DMS79 treated with DMSO at 0.1 percent for 48 hours (cell line): ENCODE results near the gene AMBRA1.
A peak's percentile ranks its signal among the peaks of the same experiment; 100 is the strongest.
"Not testable (repeated sequence)": the region's sequence is repeated elsewhere in the genome, so short reads cannot be mapped to it uniquely, and the experiment has no call there.

Experiments used
- DNase-seq: peaks from one replicate; lab custom pipeline; 2025; lab: John Stamatoyannopoulos, UW

The AMBRA1 gene

DNA sequence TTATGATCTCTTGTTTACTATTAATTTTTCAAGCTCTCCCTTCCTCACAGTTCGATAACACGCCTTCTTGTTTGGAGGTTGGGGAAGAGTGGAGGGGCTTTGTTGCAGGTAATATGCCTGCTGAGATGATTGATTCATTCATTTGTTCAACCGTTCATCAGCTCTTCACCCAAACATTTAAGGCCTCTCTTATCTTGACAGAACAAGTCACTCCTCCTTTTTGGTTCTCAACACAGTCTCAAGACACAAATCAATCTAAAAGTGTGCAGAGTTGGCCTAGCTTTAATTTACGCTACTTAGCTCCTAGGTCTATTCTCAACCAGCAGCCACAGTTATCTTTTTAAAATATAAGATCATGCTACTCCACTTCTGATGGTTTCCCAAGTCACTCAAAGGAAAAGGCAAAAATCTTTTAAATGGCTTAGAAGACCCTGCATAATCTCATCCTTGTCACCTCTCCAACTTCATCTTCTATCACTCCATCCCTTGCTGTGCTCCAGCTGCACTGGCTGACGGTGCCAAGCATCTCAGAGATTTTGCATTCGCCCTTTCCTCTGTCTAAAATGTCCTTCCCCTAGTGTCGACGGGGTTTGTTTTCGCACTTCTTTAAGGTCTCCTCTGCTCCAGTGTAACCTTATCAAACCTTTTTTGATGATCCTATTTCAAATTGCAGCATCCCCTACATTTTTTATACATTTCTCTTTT, 60.3 kb downstream of the AMBRA1 start:
- no peak for DNase-seq

DNA sequence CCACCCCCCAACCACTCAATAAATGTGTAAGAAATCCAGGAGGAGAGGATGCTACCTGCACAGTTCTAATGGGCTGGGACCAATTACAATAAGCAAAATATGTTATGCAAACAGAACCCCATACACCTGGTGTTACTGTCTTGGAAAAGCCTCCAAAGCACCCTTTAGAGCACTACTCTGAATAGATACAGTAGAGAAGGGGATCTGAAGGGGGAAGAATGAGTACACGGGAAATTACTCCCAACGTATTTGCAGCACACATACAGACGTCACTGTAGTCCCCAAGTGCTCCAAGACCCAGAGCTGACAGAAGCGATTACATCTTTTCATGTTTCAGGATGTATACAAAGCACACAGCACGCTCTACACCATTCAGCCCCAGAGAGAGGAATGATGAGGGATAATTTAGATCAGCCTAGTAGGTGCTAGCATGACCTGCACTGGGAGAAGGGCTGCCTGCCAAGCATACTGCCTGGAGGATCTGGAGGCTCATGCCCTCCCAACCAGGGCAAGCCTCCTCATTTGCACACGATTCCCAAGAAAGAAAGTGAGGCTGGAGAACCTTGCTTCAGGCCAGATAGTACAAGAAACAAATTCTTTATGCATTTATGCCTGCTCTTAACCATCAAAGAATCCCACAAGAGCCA, 63.8 kb downstream of the AMBRA1 start:
- DNase-seq = no peak

DNA sequence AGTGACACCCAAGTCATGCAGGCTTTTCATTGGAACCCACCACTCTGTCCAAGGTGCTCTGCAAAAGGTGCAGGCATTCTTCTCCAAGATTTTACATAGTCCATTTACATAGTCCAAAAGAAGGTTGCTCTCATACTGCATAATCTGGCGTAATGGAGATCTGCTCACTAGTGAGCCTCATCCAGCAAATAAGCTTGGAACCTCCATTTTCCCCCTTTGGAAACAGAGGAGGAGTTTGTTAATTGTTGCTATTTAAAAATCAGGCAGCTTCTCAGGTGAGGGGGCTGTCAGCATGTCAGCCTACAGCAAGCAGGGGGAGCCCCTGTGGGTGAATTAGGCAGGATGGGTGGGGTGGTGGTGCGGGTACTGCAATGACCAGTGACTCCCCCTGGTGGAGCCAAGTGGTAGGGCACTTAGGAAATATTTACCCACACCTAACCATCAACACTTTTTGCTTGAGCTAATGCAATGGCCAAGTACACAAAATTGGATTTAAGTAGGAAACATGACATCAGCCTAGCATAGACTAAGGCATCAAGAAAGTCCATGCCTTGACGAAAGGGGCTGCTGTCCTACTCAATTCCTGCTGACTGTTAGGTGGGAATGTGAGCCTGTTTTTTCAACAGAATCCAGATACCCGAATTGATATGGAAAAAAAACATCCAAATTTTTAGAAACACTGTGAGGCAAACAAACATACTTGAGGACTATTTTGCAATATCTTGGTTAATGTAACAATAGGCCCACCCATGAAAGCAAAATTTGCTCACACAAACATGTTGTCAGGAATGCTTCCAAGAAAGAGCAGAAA, 64.5 kb downstream of the AMBRA1 start:
- peak; percentile 46 for DNase-seq

DNA sequence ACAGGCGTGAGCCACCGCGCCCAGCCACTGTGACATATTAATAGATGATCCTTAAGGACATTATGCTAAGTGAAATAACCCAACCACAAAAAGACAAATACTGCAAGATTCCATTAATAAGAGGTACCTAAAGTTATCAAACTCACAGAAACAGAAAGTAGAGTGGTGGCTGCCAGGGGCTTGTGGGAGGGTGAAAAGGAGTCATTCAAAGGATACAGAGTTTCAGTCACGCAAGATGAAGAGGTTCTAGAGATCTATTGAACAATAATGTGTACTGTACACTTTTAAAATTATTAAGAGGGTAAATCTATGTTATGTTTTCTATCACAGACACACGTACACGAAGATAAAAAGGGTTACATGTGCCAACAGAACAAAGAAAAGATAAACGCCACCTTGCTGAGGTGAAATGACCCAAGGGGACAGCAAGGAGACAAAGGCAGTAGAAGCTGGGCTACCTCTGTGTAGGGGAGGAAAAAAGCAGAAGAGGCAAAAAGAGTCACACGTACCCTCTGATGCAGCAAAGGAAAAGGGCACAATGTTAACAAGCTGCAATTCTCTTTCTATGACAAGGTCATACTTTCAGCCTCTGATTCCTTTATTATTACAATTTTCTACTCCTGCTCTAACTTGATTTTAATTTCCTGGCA, 65.3 kb downstream of the AMBRA1 start:
- DNase-seq = peak; percentile 51

DNA sequence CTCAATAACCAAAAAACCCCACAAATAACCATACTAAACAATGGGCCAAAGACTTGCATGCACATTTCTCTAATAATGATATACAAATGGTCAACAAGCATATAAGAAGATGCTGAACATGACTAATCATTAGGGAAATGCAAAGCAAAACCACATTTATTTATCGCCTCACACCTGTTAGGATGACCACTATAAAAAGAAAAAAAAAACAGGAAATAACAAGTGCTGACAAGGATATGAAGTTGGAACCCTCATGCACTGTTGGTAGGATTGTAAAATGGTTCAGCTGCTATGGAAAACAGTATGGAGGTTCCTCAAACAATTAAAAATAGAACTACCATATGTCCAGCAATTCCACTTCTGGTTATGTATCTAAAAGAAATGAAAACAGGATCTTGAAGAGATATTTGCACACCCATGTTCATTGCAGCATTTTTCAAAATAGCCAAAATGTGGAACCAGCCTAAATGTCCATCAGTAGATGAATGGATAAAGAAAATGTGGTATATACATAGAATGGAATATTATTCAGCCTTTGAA, 66.2 kb downstream of the AMBRA1 start:
- DNase-seq = no peak

DNA sequence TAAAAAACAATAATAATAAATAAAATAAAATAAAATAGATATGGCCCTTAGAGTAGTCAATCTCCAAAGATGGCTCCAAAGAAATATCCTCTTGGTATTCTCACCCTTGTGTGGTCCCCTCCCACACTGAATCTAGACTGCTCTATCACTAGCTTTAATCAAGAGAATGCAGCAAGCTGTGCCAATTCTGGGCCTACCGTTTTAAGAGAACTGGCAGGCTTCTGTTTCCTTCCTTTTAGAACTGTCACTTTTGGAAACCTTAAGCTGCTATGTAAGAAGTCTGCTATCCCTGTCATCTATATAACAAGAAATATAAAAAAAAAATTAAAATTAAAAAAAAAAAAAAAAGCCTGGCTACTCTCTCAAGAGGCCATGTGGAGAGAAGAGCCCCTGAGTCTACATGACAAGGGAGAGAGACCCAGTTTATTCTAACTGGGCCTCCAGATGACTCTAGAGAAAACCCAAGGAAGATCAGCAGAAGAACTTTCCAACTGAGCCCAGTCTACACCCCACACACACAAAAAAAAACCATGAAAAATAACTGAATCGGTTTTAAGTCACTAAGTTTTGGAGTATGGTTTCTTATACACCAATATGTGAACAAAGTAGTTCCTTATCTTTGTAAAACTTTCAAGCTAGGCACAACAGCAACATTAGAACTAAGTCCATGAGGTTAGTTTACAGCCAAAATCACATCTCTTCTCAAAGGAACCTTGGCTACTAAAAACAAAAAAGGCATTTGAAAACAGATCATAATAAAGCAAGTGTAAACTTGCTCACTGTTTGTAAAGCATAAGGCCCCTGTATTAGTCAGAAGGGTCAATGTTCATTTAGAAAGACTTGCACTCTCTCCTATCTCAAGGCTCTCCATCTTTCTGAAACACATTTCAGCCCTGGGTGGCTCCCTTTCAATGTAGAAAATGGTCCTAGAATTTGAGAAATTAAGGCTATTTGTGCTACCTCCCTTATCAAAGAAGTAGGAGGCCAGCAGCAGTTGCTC, 67.3 kb downstream of the AMBRA1 start:
- DNase-seq = no peak

DNA sequence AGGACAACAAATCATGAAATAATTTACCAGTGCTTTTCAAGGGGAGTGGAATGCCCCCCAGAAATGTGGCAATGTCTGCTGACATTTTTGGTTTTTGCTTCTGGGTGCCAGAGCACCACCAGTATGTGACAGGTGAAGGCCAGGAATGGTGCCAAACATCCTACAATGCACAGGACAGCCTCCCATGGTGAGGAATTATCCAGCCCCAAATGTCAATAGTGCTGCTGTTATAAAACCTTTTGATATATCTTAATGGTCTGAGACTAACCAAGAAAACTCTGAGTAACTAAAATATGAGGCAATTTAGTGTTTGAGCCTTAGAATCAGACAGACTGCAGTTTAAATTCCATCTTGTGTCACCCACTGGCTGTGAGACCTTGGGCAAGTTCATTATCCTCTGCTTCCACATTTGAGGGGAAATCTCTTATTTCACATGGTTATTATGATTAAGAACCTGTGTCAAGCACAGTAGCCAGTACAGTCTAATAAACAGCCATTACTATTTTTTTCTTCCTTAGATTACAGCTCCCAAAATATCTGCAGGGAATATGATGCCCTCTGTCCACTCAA, 69.5 kb downstream of the AMBRA1 start:
- DNase-seq = no peak

DNA sequence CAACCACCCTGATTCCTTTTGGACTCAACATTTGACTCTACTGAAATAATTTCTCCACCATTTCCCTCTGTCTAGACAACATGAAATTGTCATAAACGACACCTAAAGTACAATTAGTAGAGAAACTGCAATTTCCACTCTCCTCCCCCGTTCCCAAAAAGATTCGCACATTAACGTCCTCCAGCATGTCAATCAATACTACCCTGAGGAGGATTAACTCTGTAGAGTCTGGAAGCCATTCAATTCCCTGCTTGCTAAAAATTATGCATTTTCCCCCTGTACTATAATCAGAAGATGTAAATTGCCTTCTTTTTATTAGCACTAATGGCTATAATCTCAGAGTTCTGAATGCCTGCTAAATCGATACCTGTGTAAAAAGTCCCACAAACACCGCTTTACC, 70.5 kb downstream of the AMBRA1 start:
- DNase-seq = no peak

DNA sequence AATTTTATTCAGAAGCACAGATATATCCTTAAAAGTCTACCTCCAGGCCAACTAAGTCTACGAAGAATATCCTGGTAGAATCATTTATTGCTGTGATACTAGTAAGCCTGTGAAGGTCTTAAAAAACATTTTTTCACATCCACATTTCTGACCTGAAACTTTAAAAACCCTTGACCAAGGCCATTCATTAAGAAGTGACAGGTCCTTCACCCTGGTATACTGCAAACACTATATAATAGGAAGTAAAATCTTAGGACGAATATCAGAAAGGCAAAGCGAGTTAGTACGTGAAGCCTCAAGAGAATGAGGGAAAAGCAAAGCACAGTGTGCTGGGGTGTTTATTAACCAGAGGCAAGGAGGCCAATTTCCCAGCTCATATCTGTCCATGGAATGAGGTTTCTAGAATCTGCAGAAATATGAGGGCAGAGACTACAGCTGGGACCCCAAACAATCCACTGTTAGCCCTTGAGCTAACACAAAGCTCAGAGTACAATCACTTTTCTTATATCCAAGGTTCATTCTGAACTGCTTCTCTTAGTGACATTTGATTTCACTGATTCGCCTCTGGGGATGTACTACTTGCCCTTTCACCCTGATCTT, 71.0 kb downstream of the AMBRA1 start:
- DNase-seq = no peak

DNA sequence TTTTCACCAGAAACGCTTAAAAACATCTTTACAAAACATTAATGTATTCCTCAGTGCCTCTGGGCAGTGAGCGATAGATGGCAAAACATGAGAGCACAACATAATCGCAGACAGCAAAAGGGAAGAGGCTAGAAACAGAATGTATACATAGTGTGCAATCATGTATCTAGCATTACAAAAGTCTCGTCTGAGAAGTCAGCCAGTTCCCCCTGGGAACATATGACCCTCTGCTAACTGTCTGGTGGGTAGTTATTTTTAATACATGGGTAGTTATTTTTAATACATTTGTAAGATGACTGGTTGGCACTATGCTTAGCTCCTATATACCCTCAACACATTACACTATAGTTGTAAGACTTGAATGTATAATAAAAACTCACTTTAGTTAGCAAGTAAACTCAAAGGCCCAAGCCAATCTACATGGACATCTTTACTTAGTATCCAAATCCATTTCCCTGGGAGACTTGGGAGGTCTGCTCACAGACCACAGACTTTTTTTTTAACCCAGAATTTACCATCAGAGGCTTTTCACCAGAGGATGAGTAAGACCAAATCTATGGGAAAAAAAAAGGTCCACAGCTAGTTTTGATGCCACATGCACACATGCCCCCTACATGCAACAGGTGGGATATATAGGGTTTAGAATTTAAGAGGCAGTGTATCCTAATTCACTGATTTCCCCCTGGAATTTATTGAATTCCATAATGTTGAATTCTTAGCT, 71.7 kb downstream of the AMBRA1 start:
- DNase-seq = no peak

DNA sequence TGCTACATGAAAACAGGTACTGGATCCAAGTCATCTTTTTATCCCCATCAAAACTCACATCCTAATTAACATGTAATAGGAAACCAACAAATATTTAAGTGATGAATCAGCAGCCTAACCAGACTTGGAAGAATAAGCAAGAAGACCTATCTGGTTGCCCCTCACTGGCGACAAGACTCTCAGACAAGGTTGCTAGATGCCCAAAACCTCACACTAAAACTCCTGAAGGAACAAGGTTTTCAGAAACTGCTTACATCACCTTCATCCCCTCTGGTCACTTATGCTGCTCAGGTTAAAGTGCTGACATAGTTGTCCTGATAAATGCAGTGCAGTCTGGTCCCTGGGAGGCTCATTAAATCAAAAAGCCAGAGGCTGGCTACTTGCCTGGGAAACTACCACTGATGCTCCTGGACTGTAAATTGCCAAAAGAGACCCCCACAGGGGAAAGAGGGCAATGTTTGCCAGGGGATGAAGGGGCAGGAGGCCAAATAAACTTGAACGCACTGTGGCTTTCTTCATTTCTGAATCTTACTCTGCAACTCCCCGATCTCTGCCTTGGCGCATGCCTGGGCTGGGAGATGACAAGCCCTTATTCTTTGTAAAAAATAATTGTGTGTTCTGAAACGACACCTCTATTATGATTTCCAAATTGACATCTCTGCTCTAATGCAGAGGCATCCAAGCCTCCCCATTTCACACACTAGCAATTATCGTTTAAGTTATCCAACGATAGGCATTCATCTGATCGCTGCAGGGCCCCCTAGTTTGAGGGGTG, 72.7 kb downstream of the AMBRA1 start:
- DNase-seq = peak; percentile 23

DNA sequence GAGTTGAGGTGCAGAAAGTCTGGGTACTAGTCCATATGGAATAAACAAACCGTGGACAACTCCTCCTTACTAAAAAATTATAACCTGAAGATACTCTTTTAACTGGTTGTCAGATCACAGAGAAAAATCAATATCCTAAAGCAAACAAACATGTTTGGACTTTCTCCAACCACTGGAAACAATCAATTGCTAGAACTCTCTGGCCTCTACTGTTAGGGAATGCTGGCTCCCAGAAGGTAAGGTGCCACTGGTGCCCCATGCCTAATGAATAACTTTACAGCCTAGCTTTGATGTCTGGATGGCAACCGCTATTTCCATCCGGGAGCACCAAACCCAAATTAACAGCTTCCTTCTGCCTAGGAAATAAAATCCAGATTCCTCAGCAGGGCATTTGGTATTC, 74.5 kb downstream of the AMBRA1 start:
- DNase-seq = no peak

DNA sequence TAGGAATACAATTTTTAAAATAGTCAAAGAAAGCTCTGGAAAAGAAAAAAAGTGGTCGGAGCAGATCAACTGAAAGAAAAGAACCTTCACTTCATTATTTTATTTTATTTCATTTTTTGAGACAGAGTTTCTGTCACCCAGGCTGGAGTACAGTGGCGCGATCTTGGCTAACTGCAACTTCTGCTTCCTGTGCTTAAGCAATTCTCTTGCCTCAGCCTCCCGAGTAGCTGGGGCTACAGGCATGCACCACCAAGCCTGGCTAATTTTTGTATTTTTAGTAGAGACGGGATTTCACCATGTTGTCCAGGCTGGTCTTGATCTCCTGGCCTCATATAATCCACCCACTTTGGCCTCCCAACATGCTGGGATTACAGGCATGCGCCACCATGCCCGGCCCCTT, 74.9 kb downstream of the AMBRA1 start:
- not testable (repeated sequence) for DNase-seq

DNA sequence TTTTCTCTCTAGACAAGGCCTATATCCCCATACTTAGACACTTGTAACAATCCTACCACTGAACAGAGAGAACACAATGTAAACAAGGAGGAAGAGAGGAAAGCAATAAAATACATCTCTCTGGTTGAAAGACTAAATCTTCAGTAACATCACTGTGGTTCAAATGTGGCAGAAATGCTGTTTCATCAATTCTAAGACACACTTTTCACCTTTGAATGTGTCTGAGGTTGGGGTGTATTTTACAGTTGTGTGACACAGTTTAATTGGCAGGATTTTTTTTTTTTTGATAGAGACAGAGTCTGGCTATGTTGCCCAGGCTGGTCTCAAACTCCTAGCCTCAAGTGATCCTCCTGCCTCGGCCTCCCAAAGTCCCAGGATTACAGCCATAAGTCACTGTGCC, 79.5 kb downstream of the AMBRA1 start:
- no peak for DNase-seq

DNA sequence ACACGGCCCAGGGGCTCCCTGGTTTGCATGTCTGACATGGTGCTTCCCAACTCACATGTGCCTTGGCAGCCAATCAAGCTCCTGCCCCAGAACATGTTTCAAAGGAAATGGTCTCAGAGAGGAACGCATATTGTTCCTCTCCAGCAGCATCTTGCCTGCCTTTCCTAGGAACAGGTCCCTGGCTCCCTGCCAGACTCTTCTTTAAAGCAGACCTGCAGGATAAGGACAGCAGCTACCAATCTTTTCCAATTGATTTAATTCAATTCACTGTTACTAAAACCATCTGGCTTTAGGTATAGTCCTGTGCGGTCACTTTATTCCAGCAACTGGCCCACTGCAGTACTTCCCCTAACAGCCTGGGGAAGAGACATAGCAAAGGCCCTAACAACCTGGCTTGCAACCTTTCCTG, 79.9 kb downstream of the AMBRA1 start:
- DNase-seq = peak; percentile 81

DNA sequence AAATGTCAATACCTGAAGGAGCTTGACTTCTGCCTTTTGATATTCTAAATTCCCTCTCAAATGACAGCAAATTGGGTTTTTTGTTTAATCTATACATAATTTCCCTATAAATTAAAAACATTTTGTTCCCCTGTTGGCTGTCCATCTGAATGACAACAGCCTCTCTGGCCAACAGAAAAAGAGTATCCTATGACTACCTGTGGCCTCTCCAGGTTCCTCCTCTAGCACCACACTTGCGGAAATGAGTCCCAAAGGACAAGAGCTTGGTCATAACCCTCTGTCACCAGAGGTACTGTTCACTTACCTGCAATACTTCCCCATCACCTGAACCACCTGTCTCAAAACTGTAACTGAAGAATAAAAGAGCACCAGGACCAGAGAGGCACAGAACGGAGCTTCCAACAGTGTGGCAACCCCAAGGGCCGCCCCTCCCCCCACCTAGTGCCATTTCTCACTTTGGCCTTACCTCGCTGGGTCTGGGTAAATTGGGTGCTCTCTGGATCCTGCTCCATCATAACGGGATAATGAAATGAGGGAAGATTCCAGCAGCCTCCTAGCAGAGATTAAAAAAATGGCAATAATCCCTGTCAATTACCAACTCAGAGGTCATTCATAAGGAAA, 81.5 kb downstream of the AMBRA1 start:
- no peak for DNase-seq

DNA sequence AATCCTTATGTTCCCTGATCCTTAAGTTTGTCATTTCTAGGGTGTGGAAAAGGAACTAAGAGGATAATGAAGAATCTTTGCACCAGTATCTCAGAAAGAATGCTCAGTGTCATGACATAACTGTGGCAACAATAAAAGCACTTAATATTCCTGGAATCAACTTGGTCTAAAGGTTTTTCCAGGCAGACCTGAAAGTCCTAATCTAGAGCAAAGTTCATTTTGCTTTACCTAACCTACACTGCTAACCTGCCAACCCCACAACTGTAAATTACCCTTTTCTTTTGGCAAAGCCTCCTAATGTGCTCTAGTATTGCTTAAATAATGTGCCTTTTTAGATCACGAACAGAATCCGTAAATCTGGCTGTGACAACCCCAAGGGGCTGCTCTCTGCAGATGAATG, 82.5 kb downstream of the AMBRA1 start:
- DNase-seq = no peak

DNA sequence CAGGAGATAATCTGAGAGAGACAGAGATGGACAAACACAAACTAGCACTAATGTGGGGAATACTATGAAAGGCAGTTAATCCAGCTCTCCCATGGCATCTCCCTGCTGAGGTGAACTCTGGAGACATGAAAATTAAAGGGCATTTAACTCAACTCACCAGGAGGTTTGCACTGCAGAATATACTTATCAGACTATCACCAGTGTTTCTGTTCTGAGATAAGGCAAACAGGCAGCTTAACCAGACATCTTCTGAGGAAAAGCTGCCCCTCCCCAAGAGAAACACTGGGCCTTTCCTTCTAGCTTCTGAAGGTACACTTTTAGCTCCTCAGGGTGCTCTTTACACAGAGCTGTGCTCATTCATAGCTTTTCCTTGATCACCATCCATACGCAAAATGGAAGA, 85.5 kb downstream of the AMBRA1 start:
- DNase-seq = no peak

DNA sequence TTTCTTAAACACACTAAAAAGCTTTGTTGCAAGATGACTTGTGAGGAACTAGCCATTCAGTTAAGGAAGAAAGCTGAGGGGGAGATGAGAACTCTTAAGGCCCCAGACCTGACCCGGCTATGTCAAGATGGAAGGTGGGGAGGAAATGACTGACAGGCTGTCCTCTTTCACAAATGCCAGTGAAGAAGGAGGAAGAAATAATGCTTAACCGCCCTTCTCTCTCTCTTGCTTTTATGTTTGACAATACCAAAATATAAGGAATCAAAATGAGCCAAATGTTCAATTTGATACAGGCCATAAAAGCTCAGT, 87.4 kb downstream of the AMBRA1 start:
- DNase-seq = no peak
